RWPE1 (cell line): ENCODE data around the gene KRT7.

Experiments
- CTCF ChIA-PET: fragments of 350-600 bp; sonication (Branson Sonifier 250); formaldehyde crosslinking; extraction: SDS; loops from one replicate; lab custom pipeline; 2021; lab: Yijun Ruan, JAX
- POLR2A ChIA-PET: fragments of 400-600 bp; formaldehyde crosslinking; extraction: SDS; loops from one replicate; lab custom pipeline; 2020; ENCODE audit warnings: antibody characterized with exemption; ENCODE audit not compliant: low non-redundant PET; lab: Yijun Ruan, JAX
- DNase-seq: peaks from one replicate; pipeline ENCODE4 v3.0.0; 2012; ENCODE audit warnings: low spot score
- H3K27ac ChIP-seq: fragments of 450-650 bp; 2 replicates; pipeline ENCODE4 v1.5.1; 2017
- CTCF ChIP-seq: fragments of 450-650 bp; conservative IDR thresholded peaks from 2 replicates; pipeline ENCODE4 v1.5.1; 2017; ENCODE audit warnings: low read depth, mild to moderate bottlenecking

The KRT7 gene

GRCh38 chr12:52278575-52279421 lies 45.8 kb downstream of the KRT7 start:
- ChIA-PET POLR2A (interaction anchor here (1.8 kb wide), 1 partner anchor 131 kb away, joined by 5 read pairs; no protein-coding TSS in a partner anchor), CTCF (interaction anchor here (0.6 to 3.5 kb wide), 34 partner anchors 9 to 1267 kb away, joined by 3 to 16 read pairs (median 4); partner anchors contain the start of gene KRT83)
- peak; percentile 91 for TF ChIP-seq CTCF
- peak overlapping the region; percentile 98 for H3K27ac ChIP-seq
- DNase-seq = peak; percentile 82

- peak overlapping the region; percentile 98 for H3K27ac ChIP-seq
- DNase-seq = no peak
- ChIA-PET CTCF (interaction anchor here (0.6 to 3.5 kb wide), 25 partner anchors 10 to 591 kb away, joined by 3 to 16 read pairs (median 4); no protein-coding TSS in a partner anchor), POLR2A (interaction anchor here (1.8 kb wide), 1 partner anchor 132 kb away, joined by 5 read pairs; no protein-coding TSS in a partner anchor)
- TF ChIP-seq CTCF = no peak
Measured at GRCh38 chr12:52279422-52280318, 46.6 kb downstream of the KRT7 start.

- ChIA-PET POLR2A (interaction anchor here (1.8 kb wide), 1 partner anchor 133 kb away, joined by 5 read pairs; no protein-coding TSS in a partner anchor), CTCF (interaction anchor here (0.6 to 3.5 kb wide), 7 partner anchors 10 to 124 kb away, joined by 3 to 16 read pairs (median 4); no protein-coding TSS in a partner anchor)
- TF ChIP-seq CTCF = no peak
- peak overlapping the region; percentile 98 for H3K27ac ChIP-seq
- DNase-seq = peak; percentile 93
Measured at GRCh38 chr12:52280319-52280795, 47.3 kb downstream of the KRT7 start.

- TF ChIP-seq CTCF = no peak
- peak overlapping the region; percentile 98 for H3K27ac ChIP-seq
- CTCF ChIA-PET = interaction anchor here (0.6 to 3.5 kb wide), 6 partner anchors 11 to 125 kb away, joined by 3 to 16 read pairs (median 4); no protein-coding TSS in a partner anchor
- peak; percentile 96 for DNase-seq
- POLR2A ChIA-PET = interaction anchor here (1.8 kb wide), 1 partner anchor 134 kb away, joined by 5 read pairs; no protein-coding TSS in a partner anchor
Measured at GRCh38 chr12:52280796-52281560, 47.9 kb downstream of the KRT7 start.

- ChIA-PET CTCF (interaction anchor here (0.6 to 1.2 kb wide), 2 partner anchors 43 to 597 kb away, joined by 3 to 4 read pairs; no protein-coding TSS in a partner anchor), POLR2A (no interaction called here)
- no peak for DNase-seq
- no peak for TF ChIP-seq CTCF
- no peak overlapping the region; the same call in 1 of the 2 replicates for H3K27ac ChIP-seq
Measured at GRCh38 chr12:52284562-52285171, 51.6 kb downstream of the KRT7 start.
